Esophagus mucosa (tissue), 1 donor: ENCODE measurements around the gene CDC27. TPM values are rescaled to one million over a fixed set of nuclear protein-coding genes. Genes with fewer than 3 reads are reported as not detected.
"Not testable (repeated sequence)": the region's sequence is repeated elsewhere in the genome, so short reads cannot be mapped to it uniquely, and the experiment has no call there.

Source experiments
- ATAC-seq: fragments of 200-7000 bp; cut with Tn5 transposase; one replicate; pipeline ENCODE4 v1.9.1; 2020
- total RNA-seq: library from RNA; stranded (reverse); gene quantifications from one replicate; pipeline ENCODE4 v1.2.4, GENCODE V29; 2023
- donor health status: DM: yes; HTN: yes; CAD: no.

The CDC27 gene
- total RNA-seq, 1 donor from 2014 or later: 50.6 TPM

DNA sequence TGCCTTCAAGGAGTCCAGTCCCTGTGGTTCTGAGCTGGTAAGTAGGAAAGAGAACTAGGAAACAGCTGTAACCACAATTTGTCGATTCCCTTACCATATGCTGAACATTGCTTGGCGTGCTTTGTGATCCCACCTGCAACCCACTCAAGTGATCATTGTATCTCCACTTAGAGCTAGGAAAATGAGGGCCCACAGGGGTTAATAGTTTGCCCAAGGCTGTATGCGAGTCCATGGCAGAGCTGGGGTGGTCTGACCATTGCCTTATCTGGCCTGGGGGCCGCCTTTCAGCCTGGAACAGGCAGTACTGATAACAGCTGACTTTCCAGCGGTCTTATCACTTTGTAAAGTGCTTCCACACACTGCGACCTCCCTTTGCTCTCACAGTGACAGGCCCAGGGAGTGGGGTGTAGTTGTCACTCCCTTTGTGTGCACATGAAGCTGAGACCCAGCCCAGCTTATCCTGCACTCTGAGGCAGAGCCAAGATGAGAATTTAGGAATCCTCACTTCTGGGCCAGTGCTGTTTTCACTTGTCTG lies 29.9 kb upstream of the CDC27 start:
- ATAC-seq: no peak

DNA sequence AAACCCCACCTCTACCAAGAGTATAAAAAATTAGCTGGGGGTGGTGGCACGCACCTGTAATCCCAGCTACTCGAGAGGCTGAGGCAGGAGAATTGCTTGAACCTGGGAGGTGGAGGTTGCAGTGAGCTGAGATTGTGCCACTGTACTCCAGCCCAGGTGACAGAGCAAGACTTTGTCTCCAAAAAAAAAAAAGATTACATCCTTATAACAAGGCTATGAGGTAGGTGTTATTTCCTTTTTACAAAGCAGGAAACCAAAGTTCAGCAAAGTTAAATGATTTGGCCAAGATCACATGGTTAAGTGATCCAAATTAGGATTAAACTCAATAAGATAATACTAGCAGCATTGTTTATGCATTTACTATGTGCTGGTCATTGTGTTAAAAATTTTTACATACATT lies 28.2 kb upstream of the CDC27 start:
- ATAC-seq: not testable (repeated sequence)

DNA sequence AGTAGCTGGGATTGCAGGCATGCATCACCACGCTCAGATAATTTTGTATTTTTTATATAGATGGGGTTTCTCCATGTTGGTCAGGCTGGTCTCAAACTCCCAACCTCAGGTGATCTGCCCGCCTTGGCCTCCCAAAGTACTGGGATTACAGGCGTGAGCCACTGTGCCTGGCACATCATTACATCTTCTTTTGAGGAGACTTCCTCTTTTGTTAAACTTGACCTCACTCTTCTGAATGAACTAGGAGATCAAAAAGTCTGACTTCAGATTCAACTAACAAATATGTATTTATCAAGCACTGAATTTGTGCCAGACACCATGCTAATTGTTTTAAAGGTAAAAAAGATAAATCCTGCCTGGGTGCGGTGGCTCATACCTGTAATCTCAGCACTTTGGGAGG lies 27.7 kb upstream of the CDC27 start:
- ATAC-seq: not testable (repeated sequence)

DNA sequence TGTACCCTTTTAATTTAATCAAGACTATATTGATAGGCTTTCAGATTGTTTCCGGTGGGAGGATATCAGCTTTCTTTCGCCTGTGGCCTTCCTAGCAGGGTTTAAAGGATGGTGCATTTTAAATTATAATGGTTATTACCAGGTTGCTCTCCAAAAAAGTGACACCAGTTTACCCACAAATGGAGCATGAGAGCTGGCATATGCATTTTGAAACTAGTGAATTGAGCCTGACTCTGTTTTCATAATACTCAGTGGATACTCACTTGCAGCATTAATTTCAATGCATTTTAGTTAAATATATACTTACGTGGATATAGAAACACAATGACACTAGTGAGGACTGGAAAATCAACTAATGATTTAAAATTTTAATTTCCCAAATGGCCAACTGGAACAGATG lies 25.8 kb upstream of the CDC27 start:
- ATAC-seq: no peak

DNA sequence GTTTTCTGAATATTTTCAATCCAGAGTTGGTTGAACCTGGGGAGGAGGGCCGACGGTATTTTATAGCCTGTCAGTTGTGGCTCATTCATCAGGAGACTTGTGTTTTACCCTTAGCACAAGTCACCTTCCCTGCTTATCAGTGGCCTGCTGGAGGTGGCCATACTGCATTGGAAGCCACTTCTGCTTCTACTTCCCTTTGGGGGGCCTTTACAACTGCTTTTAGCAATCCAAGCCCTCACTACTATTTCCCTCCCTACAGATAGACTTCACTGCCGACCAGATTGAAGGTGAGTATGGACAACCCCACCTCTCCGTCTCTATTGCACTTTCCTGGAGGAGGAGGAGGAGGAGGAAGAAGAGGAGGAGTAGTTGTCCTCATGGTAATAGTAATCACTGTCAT lies 24.4 kb upstream of the CDC27 start:
- ATAC-seq: no peak

DNA sequence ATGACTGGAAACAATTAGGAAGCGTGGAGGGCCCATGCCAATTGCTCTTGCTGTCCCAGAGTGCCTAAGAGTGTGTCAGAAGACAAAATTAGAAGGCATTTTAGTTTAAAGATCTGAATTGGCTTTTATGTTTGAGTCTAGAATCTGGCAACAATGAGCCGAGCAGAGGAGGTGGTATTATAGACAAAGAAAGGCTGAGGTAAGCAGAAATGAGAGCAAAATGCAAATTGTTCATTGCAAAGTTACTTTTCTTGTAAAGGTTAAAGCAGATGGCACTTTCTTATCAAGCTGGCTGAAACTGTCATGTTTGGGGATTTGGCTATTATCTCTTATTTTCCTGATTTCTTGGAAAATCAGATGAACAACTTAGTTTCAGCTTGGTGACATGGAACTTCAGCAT lies 23.4 kb upstream of the CDC27 start:
- ATAC-seq: no peak

DNA sequence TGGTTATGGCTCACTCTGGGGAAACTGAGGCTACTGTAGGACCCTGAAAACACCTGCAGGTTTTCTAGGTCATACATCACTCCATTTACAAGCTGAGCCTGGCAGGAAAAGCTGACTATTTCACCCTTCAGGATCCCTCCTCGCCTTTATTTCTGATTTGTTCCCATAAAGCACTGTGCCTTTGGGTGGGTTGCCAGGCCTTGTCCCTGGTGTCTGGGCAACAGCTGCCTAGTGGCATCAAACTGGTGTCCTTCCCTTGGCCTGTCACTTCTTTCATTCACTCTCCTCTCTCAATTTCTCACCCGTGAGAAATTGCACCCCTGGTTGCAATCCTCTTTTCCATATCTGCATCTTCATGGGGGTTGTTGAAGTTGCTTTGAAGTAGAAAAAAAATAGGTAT lies 21.7 kb upstream of the CDC27 start:
- no peak for ATAC-seq

DNA sequence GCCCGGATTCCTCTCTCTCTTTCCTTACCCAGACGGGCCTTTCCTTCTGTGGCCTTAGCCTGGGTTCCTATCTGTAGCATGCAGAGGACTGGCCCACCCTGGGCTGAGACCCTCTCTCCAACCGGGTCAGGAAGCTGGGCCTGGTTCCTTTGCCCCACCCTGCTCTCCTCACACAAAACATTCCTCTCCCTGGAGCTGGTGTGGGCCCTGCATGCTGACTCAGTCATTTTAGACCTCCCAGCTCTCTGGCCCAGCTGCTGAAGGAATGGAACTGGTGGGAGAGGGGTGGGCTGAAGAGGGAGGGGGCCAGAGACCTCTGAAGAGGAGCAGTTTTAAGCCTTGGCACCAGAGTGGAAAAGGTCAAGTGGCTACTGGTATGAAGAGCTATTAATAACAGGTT lies 21.0 kb upstream of the CDC27 start:
- no peak for ATAC-seq

DNA sequence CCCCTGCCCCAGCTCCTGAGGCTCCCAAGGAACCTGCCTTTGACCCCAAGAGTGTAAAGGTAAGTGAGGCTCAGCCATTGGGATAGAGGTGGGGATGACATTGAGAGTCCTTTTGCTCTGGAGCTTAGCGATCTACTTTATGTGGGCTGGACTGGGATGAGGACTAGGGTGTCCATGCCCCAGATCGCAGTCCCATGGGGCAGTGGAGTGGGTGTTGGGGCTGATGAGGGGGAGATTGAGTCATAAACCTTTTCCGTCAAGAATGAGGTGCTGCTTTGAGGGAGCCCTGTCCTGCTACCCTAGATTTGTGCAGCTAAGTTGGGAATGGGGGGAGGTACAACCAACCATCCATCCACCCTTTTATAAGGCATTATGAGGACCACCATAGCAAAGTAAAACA lies 20.4 kb upstream of the CDC27 start:
- no peak for ATAC-seq

DNA sequence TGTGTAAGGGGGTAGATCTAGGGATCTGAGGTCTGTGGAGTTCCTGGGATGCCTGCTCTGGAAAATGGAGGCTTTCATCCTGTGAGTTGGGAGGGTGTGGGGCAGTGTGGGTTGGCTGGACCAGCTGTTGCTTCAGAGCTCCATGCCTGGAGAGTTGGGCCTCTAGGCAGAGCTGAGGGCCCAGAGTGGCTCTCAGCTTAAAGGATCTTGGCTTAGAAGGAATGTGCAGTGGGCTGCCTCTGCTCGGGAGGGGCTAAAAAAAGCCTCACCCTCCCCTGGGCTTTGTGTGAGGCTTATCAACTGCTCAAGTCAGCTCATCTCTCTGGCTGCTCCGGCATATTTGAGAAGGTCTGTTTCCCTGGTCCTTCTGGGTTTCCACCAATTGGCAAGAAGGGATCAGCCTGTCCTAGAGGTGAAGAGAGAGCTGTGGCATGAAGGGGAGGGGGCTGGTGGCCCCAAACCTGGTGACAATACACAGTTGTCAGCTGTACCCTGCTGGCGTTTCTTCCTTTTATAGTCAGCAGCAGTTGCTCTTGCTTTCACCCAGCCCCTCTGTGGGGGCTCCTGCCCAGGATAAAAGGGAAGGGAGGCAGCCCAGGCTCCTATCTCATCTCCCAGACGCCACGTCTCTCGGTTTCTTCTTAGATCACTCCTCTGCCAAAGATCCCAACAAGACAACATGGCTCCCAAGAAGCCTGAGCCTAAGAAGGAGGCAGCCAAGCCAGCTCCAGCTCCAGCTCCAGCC lies 19.8 kb upstream of the CDC27 start, which contains the start of gene MYL4:
TSS of gene MYL4 (plus strand) at position 605 of the 745 bp plus-strand sequence. CDS start at position 680, 75 bp downstream.
- no peak for ATAC-seq

DNA sequence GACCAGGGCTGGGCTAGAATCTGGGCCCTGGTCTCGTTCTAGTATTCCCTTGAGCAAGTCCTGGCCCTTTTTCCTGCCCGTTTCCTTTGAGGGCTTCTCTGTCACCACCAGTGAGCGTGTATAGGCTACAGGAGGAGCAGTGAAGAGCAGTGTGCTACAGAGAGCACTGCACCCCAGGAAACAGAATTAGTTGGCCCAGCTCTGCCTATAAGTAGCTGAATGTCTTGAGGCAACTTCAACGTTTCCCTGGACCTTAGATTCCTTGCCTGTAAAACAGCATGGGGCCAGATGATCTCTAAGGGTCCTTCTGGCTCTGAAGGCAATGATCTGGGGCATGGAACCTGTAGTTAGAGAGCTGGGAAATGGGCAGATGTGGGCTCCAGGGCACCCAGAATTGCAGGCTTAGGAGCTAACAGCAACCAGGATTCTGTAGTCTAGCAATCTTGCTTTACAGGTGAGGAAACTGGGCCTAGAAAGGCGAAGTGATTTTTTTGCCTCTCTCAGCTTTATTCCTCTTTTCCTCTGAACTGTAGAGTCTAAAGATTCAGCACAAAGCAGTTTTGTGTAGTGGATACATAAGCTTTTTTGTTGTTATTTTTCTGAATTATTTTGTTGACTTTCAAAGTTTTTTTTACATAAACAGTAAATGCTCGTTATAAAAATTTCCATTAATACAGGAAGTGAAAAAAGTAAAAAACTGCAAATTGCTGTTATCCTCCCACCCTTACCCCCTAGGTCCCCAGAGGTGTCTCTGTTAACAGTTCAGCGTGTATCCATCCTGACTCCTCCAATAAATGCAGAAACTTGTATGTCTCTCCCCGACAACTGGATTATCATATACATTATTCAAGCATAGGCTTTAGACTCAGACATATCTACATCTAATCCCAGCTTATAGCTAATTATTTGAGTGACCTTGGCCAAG lies 18.3 kb upstream of the CDC27 start:
- ATAC-seq: no peak

DNA sequence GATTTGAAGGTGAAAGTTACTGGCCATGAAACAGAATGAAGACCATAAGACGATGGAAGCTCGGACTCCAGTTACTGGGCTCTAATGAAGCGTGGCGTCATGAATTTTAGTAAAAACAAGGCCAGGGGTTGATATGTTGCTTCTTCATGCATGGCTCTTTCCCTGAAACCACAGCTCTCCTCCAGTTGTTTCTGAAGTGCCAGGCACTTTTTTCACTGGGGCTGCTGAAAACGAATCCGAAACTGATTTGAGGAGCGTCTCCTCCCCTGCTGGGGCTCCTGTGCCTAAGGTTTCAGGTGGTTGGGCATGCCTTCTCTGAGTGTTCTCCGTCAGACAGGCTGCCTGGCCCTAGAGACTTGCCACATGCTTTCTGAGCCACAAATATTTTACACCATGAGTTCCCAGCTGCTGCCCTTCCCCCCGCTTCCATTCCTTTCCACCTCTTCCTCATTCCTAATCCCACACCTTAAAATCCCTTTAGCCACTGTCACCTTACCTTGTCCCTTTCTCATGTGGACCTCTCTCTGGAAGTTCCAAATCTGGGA lies 16.4 kb upstream of the CDC27 start:
- peak; percentile 67 for ATAC-seq

DNA sequence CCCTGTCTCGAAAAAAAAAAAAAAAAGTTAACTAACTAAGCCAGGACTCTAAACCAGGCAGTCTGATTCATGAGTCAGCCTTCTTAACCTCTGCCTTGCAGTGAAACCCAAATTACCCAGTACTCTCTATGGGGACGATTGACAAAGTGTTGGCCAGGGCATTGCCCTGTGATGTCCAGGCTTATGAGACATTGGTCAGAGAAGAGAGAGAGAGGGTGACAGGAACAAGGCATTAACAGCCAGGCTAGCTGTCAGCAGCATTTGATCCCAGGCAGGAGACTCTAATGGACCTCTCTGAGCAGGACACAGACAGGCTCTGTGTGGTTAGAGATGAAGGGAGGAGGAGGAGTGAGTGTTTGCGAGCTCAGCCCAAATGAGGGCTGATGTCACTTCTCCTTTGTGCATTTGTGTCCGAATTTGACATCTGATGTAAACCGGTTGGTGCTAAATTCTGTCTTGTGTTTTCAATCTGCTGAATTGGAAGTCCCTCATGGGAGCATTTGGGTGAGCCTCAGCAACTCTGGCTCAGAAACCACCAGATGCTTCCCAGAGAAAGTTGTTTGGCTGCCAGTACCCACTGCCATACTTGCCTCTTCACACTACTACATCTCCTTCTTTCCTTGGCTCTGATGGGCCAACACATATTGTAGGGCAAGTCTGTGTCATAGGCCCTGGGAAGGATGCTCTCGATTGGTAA lies 15.8 kb upstream of the CDC27 start:
- ATAC-seq: peak; percentile 51

DNA sequence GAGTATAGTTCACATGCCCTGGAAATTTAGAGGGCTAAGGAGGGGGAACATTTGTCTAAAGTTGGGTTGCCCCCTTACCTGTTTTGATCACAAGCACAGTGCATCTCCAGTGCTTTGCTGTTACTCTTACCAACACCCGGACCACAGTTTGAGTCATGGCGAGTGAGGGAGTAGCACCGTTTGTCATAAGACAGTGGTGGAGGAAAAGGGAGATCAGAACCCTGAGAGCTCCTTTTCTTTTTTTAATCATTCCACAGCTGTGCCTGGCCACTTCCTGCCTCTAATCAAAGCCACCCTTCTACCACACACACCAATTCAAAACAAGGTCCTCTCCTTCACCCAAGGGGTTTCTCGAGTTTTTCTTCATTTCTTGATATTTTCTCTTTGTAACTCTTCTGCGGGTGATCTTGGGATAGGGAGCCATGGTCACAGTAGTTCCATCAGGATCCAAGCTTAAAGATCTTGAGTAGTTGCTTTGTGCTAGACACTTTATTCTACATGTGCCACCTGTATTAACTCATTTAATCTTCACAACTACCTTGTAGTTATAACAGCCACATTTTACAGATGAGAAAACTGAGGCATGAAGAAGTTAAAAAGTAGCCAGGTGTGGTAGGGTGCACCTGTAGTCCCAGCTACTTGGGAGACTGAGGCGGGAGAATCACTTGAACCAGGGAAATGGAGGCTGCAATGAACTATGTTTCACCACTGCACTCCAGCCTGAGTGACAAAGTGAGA lies 15.1 kb upstream of the CDC27 start:
- ATAC-seq: no peak

DNA sequence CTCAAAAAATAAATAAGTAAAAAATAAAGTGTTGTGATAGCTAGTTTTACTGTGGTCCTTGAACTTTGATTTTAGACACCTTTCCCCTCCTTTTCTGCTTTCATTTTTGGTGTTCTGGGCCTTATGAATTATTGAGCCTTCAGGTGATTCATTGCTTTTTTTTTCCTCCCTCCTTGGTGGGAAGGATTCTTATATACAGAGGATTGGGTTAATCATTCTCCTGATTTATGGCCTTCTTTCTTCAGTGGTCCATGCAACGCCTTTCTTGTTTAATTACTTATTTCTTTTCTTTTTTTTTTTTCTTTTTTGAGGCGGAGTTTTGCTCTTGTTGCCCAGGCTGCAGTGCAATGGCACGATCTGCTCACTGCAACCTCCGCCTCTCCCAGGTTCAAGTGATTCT lies 12.1 kb upstream of the CDC27 start:
- no peak for ATAC-seq

DNA sequence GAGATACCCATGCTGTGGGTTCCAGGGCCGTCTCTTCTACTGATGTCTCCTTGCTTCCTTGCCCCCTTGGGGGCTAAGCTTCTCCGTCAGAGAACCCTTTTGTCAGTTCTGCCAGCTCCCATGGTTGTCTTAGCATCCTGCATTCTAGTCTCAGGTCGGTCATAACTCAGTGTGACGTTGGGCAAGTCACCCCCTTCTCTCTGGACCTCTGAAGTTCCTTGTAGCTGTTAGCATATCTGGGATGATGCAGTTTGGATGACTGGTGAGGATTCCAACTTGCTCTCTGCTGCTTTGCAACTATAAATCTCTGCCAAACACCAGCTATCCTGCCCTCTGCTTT lies 11.2 kb upstream of the CDC27 start:
- ATAC-seq: no peak

DNA sequence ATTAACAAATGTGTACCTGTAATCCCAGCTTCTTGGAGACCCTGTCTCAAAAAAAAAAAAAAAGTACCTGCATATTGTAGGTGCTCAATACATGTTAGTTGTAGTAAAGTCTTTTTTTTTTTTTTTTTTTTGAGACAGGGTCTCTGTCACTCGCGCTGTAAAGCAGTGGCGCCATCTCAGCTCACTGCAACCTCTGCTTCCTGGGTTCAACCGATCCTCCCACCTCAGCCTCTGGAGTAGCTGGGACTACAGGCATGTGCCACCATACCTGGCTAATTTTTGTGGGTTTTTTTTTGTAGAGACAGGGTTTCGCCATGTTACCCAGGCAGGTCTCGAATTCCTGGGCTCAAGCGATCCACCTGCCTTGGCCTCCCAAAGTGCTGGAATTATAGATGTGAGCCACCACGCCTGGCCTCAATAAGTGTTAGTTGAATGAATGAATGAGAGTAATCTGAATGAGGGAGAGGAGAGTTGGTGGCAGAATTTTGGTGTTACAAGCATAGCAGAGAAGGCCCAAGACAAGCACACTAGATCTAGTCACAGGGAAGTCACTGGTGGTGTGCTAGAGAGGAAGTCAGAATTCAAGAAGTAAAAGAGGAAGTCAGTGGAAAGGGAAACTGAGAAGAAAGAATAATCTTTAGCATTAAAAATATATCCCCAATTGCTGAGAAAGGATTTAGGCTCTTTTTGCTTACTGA lies 10.7 kb upstream of the CDC27 start:
- no peak for ATAC-seq

DNA sequence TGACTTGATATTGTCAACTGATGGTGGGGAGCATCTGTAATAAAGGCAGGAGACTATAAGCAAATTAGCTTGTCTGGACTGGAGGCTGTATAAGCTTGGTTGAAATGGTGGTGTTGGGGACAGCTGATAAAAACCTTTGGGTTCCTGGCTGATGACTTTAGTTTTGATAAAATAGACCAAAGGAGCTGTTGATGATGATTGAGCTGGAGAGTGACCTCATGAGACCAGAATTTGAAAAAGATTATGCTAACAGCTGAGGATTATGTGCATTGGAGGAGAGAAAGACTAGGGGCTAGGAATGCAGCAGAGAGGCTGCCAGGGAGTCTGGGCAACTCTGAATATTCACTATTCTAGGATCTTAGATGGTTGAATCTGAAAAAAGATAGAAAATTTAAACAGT lies 8.7 kb upstream of the CDC27 start:
- ATAC-seq: no peak

DNA sequence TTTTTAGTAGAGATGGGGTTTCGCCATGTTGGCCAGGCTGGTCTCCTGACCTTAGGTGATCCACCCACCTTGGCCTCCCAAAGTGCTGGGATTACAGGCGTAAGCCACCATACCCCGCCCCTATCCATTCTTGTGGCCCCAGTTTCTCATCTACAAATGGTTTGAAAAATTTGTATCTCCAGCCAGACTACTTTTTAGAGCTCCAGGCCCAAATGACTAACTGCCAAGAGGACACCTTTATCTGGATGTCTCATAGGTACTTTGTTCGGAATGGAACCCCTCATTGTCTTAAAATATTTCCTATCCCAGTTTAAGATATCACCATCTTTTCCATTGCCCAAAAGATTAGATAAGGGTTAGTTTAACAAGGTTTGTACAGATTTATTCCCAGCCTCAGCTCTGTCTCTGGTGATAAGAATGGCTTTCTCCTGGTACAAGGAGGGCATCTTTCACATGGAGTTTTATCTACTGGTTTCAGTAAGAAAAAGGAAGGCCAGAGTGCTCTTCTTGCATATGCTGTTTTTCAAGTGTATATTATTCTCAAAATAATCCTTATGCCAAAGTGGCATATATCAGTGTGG lies 4.9 kb upstream of the CDC27 start:
- no peak for ATAC-seq

DNA sequence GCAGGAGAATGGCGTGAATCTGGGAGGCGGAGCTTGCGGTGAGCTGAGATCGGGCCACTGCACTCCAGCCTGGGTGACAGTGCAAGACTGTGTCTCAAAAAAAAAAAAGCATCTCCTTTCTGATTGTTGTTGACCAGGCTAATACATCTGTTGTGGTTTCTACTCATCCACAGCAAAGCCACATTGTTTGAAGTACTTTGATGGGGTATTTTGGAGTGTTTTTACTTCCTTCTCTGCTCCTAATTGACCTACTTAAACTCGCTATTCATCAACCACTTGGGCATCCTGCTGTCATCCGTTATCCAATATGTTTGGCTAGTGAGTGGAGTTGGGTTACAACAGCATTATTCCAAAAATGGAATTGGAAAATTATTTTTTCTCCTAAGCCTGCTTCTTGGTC lies 3.5 kb upstream of the CDC27 start:
- no peak for ATAC-seq

DNA sequence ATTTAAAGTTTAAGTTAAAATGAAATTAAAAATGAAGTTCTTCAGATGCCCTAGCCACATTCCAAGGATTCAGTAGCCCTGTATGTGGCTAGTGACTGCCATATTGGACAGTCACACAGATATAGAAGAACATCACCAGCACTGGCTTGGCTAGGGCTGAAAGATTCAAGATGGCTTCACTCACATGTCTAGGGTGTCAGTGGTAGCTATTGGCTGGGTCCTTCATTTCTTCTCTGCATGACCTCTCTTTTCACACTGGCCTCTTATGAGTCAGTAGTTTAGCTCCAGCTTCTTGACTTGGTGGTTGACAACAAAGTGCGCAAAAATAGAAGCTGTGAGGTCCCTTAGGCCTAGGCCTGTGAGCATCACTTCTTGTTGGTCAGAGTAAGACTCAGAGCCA lies 1.7 kb upstream of the CDC27 start:
- no peak for ATAC-seq
